CD4-positive, CD25-positive, alpha-beta regulatory T cell (primary cell): ENCODE results near the gene KRTAP22-1. TPM values are rescaled to one million over a fixed set of nuclear protein-coding genes. Genes with fewer than 3 reads are reported as not detected.

ENCODE experiments used
- ATAC-seq, 2 donors: fragments of 150-1000 bp; cut with Tn5 transposase; one replicate each; pipeline ENCODE4 v1.10.0; 2021; ENCODE audit warnings: low read depth in 2 of 2, moderate number of reproducible peaks in 2 of 2, moderate library complexity in 1 of 2
- DNase-seq, 3 donors: peaks; one replicate each; pipeline versions ENCODE4 v3.0.0 to v3.0.0-alpha.2; 2012 to 2022; ENCODE audit warnings: mixed read lengths in 1 of 3
- H3K27ac ChIP-seq: one replicate; pipeline ENCODE4 v1.7.0; 2013; ENCODE audit warnings: mild to moderate bottlenecking, low read length; ENCODE audit not compliant: insufficient read depth, poor library complexity, severe bottlenecking
- H3K27me3 ChIP-seq: one replicate; pipeline ENCODE4 v1.7.0; 2013; ENCODE audit warnings: low read length; ENCODE audit not compliant: control insufficient read depth, insufficient read depth
- H3K36me3 ChIP-seq: one replicate; pipeline ENCODE4 v1.7.0; 2013; ENCODE audit warnings: mild to moderate bottlenecking, low read length, moderate library complexity; ENCODE audit not compliant: control insufficient read depth, insufficient read depth
- H3K4me1 ChIP-seq: 2 replicates; pipeline ENCODE4 v1.7.0; 2013; ENCODE audit warnings: mild to moderate bottlenecking, low read length; ENCODE audit not compliant: insufficient read depth, control insufficient read depth, poor library complexity, severe bottlenecking
- H3K4me3 ChIP-seq: one replicate; pipeline ENCODE4 v1.7.0; 2013; ENCODE audit warnings: low read depth, mild to moderate bottlenecking, low read length, moderate library complexity
- H3K9me3 ChIP-seq, 2 experiments: 1 replicate in 1 of 2; 2 replicates in 1 of 2; pipeline ENCODE4 v1.7.0; 2013; ENCODE audit warnings: low read length in 2 of 2, mild to moderate bottlenecking in 1 of 2, moderate library complexity in 1 of 2; ENCODE audit not compliant: control insufficient read depth in 2 of 2
- H3K27ac Mint-ChIP-seq, 3 donors: one replicate each; pipeline ENCODE4 v1.8.0; 2020 to 2022; ENCODE audit warnings: mild to moderate bottlenecking in 3 of 3, mixed read lengths in 3 of 3, moderate library complexity in 2 of 3
- H3K27me3 Mint-ChIP-seq: one replicate; pipeline ENCODE4 v1.8.0; 2022; ENCODE audit warnings: mild to moderate bottlenecking, mixed read lengths
- H3K36me3 Mint-ChIP-seq: one replicate; pipeline ENCODE4 v1.8.0; 2020; ENCODE audit warnings: mixed read lengths
- H3K4me1 Mint-ChIP-seq, 4 donors: one replicate each; pipeline ENCODE4 v1.8.0; 2020 to 2022; ENCODE audit warnings: mixed read lengths in 4 of 4, mild to moderate bottlenecking in 1 of 4
- H3K4me3 Mint-ChIP-seq, 4 donors: one replicate each; pipeline ENCODE4 v1.8.0; 2020 to 2022; ENCODE audit warnings: mild to moderate bottlenecking in 4 of 4, mixed read lengths in 4 of 4, moderate library complexity in 3 of 4
- H3K9me3 Mint-ChIP-seq, 7 donors: one replicate each; pipeline ENCODE4 v1.8.0; 2020 to 2022; ENCODE audit warnings: mixed read lengths in 7 of 7, mild to moderate bottlenecking in 3 of 7, moderate library complexity in 2 of 7
- polyA plus RNA-seq, 4 donors: library from polyadenylated mRNA; unstranded; fragments of 300-500 nt; fragmentation: Illumina TruSeq; gene quantifications; one replicate each; pipeline ENCODE4 v1.2.3, GENCODE V29; 2021
- total RNA-seq: library from RNA; stranded (reverse); gene quantifications from one replicate; pipeline ENCODE4 v1.2.3, GENCODE V29; 2022

KRTAP22-1 gene
- total RNA-seq (not detected), polyA plus RNA-seq (not detected)

GRCh38 chr21:30600787-30601186 is at the start of gene KRTAP22-1:
Gene KRTAP22-1 (plus strand): TSS chr21:30601087.
- no peak within 1 kb of the TSS for H3K4me3 ChIP-seq
- Mint-ChIP-seq H3K4me3 (no peak within 1 kb of the TSS), H3K4me1 (no peaks in the 10 kb centered on the region), H3K36me3 (no peaks in the 10 kb centered on the region), H3K27ac (no peak within 1 kb of the TSS), H3K27me3 (peaks cover 4% of the 10 kb centered on the region), H3K9me3 (peaks cover 0 to 10% (median 3%) of the 10 kb centered on the region in 7 donors)
- no peaks in the 10 kb centered on the region for H3K36me3 ChIP-seq
- DNase-seq (no peak), ATAC-seq (no peak)
- H3K9me3 ChIP-seq: no peaks in the 10 kb centered on the region
- no peak within 1 kb of the TSS for H3K27ac ChIP-seq
- H3K27me3 ChIP-seq: no peaks in the 10 kb centered on the region
- H3K4me1 ChIP-seq: no peaks in the 10 kb centered on the region

GRCh38 chr21:30552782-30553181 is 48.1 kb upstream of the KRTAP22-1 start:
- Mint-ChIP-seq H3K4me1 (no peaks in the 10 kb centered on the region), H3K4me3 (no peak overlapping the region), H3K36me3 (no peaks in the 10 kb centered on the region), H3K9me3 (peaks cover 0 to 20% (median 2%) of the 10 kb centered on the region in 7 donors), H3K27ac (no peak overlapping the region), H3K27me3 (no peaks in the 10 kb centered on the region)
- Histone ChIP-seq H3K4me3 (no peak overlapping the region), H3K9me3 (no peaks in the 10 kb centered on the region), H3K36me3 (no peaks in the 10 kb centered on the region), H3K27ac (no peak overlapping the region), H3K27me3 (no peaks in the 10 kb centered on the region), H3K4me1 (no peaks in the 10 kb centered on the region)
- DNase-seq (no peak), ATAC-seq (no peak)

GRCh38 chr21:30555095-30555494 is 45.8 kb upstream of the KRTAP22-1 start:
- Mint-ChIP-seq H3K27ac (no peak overlapping the region), H3K27me3 (no peaks in the 10 kb centered on the region), H3K4me3 (no peak overlapping the region), H3K4me1 (no peaks in the 10 kb centered on the region), H3K36me3 (no peaks in the 10 kb centered on the region), H3K9me3 (peaks cover 0 to 18% (median 2%) of the 10 kb centered on the region in 7 donors)
- ATAC-seq (no peak), DNase-seq (no peak)
- Histone ChIP-seq H3K27ac (no peak overlapping the region), H3K27me3 (no peaks in the 10 kb centered on the region), H3K4me3 (no peak overlapping the region), H3K36me3 (no peaks in the 10 kb centered on the region), H3K9me3 (no peaks in the 10 kb centered on the region), H3K4me1 (no peaks in the 10 kb centered on the region)

- no peaks in the 10 kb centered on the region for H3K4me1 Mint-ChIP-seq
- no peak within 1 kb of the TSS for H3K27ac Mint-ChIP-seq
- no peaks in the 10 kb centered on the region for H3K36me3 Mint-ChIP-seq
- H3K27ac ChIP-seq: no peak within 1 kb of the TSS
- ATAC-seq: no peak
- H3K4me3 ChIP-seq: no peak within 1 kb of the TSS
- H3K4me1 ChIP-seq: no peaks in the 10 kb centered on the region
- H3K4me3 Mint-ChIP-seq: no peak within 1 kb of the TSS
- H3K36me3 ChIP-seq: no peaks in the 10 kb centered on the region
- H3K9me3 Mint-ChIP-seq: peaks cover 0 to 5% (median 0%) of the 10 kb centered on the region in 7 donors
- no peaks in the 10 kb centered on the region for H3K9me3 ChIP-seq
- no peaks in the 10 kb centered on the region for H3K27me3 ChIP-seq
- DNase-seq: no peak
- no peaks in the 10 kb centered on the region for H3K27me3 Mint-ChIP-seq
These were observed 39.5 kb upstream of the KRTAP22-1 start, which contains the start of gene KRTAP19-7 for GRCh38 chr21:30561264-30561895. Gene KRTAP19-7 (minus strand): TSS chr21:30561314. CDS start chr21:30561289, 25 bp downstream.

GRCh38 chr21:30561957-30562356 is 38.9 kb upstream of the KRTAP22-1 start:
- Mint-ChIP-seq H3K4me1 (no peaks in the 10 kb centered on the region), H3K36me3 (no peaks in the 10 kb centered on the region), H3K27ac (no peak overlapping the region), H3K9me3 (peaks cover 0 to 5% (median 0%) of the 10 kb centered on the region in 7 donors), H3K27me3 (no peaks in the 10 kb centered on the region), H3K4me3 (no peak overlapping the region)
- Histone ChIP-seq H3K27me3 (no peaks in the 10 kb centered on the region), H3K4me1 (no peaks in the 10 kb centered on the region), H3K36me3 (no peaks in the 10 kb centered on the region), H3K27ac (no peak overlapping the region), H3K4me3 (no peak overlapping the region), H3K9me3 (no peaks in the 10 kb centered on the region)
- DNase-seq (no peak), ATAC-seq (no peak)

- Mint-ChIP-seq H3K36me3 (no peaks in the 10 kb centered on the region), H3K4me3 (no peak overlapping the region), H3K27me3 (no peaks in the 10 kb centered on the region), H3K4me1 (no peaks in the 10 kb centered on the region), H3K27ac (no peak overlapping the region), H3K9me3 (peaks cover 0 to 5% (median 0%) of the 10 kb centered on the region in 7 donors)
- no peak overlapping the region for H3K4me3 ChIP-seq
- DNase-seq (no peak), ATAC-seq (no peak)
- H3K27me3 ChIP-seq: no peaks in the 10 kb centered on the region
- H3K27ac ChIP-seq: no peak overlapping the region
- H3K9me3 ChIP-seq: no peaks in the 10 kb centered on the region
- H3K36me3 ChIP-seq: no peaks in the 10 kb centered on the region
- H3K4me1 ChIP-seq: no peaks in the 10 kb centered on the region
These were observed 37.8 kb upstream of the KRTAP22-1 start for GRCh38 chr21:30563072-30563471.

- no peaks in the 10 kb centered on the region for H3K4me1 ChIP-seq
- Mint-ChIP-seq H3K4me1 (no peaks in the 10 kb centered on the region), H3K36me3 (no peaks in the 10 kb centered on the region), H3K27me3 (no peaks in the 10 kb centered on the region), H3K4me3 (no peak overlapping the region), H3K27ac (no peak overlapping the region), H3K9me3 (peaks cover 0 to 5% (median 0%) of the 10 kb centered on the region in 7 donors)
- H3K27me3 ChIP-seq: no peaks in the 10 kb centered on the region
- no peak overlapping the region for H3K4me3 ChIP-seq
- no peaks in the 10 kb centered on the region for H3K36me3 ChIP-seq
- no peak for DNase-seq
- no peak for ATAC-seq
- no peak overlapping the region for H3K27ac ChIP-seq
- H3K9me3 ChIP-seq: no peaks in the 10 kb centered on the region
These were observed 37.3 kb upstream of the KRTAP22-1 start for GRCh38 chr21:30563630-30564029.

GRCh38 chr21:30567617-30568016 is 33.3 kb upstream of the KRTAP22-1 start:
- no peak overlapping the region for H3K27ac Mint-ChIP-seq
- H3K36me3 Mint-ChIP-seq: no peaks in the 10 kb centered on the region
- Histone ChIP-seq H3K27ac (no peak overlapping the region), H3K36me3 (no peaks in the 10 kb centered on the region), H3K4me3 (no peak overlapping the region), H3K9me3 (no peaks in the 10 kb centered on the region), H3K4me1 (no peaks in the 10 kb centered on the region), H3K27me3 (no peaks in the 10 kb centered on the region)
- H3K4me1 Mint-ChIP-seq: no peaks in the 10 kb centered on the region
- H3K9me3 Mint-ChIP-seq: peaks cover 0 to 5% (median under 1%) of the 10 kb centered on the region in 7 donors
- ATAC-seq: no peak
- H3K27me3 Mint-ChIP-seq: no peaks in the 10 kb centered on the region
- no peak for DNase-seq
- H3K4me3 Mint-ChIP-seq: no peak overlapping the region
